DMS114 treated with DMSO at 0.1 percent for 48 hours (cell line): ENCODE data around the gene MAST2.

Experiments used
- DNase-seq: peaks from one replicate; lab custom pipeline; 2025; ENCODE audit not compliant: unreplicated experiment; lab: John Stamatoyannopoulos, UW

Gene MAST2

GRCh38 chr1:46013581-46013980 is 210.2 kb downstream of the MAST2 start:
- no peak for DNase-seq

- no peak for DNase-seq
These were observed 214.6 kb downstream of the MAST2 start for GRCh38 chr1:46017876-46018503.

- no peak for DNase-seq
These were observed 215.9 kb downstream of the MAST2 start for GRCh38 chr1:46019348-46019747.

GRCh38 chr1:46020010-46020409 is 216.6 kb downstream of the MAST2 start:
- DNase-seq: no peak

GRCh38 chr1:46021046-46021996 is 217.9 kb downstream of the MAST2 start:
- no peak for DNase-seq

GRCh38 chr1:46026531-46026930 is 223.1 kb downstream of the MAST2 start:
- no peak for DNase-seq

GRCh38 chr1:46027788-46028573 is 224.6 kb downstream of the MAST2 start:
- DNase-seq: no peak

GRCh38 chr1:46030074-46030870 is 226.9 kb downstream of the MAST2 start:
- DNase-seq: no peak

GRCh38 chr1:46030876-46031660 is 227.7 kb downstream of the MAST2 start:
- DNase-seq: no peak

DNA sequence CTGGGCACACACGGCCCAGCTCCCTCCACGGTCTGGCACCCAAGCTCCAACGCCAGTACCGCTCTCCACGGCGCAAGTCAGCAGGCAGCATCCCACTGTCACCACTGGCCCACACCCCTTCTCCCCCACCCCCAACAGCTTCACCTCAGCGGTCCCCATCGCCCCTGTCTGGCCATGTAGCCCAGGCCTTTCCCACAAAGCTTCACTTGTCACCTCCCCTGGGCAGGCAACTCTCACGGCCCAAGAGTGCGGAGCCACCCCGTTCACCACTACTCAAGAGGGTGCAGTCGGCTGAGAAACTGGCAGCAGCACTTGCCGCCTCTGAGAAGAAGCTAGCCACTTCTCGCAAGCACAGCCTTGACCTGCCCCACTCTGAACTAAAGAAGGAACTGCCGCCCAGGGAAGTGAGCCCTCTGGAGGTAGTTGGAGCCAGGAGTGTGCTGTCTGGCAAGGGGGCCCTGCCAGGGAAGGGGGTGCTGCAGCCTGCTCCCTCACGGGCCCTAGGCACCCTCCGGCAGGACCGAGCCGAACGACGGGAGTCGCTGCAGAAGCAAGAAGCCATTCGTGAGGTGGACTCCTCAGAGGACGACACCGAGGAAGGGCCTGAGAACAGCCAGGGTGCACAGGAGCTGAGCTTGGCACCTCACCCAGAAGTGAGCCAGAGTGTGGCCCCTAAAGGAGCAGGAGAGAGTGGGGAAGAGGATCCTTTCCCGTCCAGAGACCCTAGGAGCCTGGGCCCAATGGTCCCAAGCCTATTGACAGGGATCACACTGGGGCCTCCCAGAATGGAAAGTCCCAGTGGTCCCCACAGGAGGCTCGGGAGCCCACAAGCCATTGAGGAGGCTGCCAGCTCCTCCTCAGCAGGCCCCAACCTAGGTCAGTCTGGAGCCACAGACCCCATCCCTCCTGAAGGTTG is 231.4 kb downstream of the MAST2 start:
- no peak for DNase-seq

- DNase-seq: peak; percentile 77
These were observed 233.8 kb downstream of the MAST2 start for GRCh38 chr1:46036894-46037839.

GRCh38 chr1:46039571-46040052 is 236.2 kb downstream of the MAST2 start:
- no peak for DNase-seq

DNA sequence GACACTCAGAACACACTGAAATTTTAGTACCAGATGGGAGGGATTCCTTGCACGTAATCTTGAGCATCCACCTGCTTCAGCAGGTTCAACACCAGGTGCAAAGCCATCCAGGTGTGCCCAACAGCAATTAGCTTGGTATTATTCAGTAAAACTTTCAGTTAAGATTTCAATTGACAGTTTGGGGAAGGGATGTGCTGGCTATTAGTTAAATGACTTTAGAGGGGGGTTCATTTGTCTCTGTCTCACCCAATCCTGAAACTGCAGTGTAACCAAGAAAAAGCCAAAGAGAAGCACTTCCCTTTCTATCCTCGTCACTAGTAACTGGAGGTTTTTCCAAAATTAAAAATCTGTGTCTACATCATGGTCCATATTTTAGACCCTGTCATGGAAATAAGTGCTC is 238.1 kb downstream of the MAST2 start:
- no peak for DNase-seq

GRCh38 chr1:46041974-46042373 is 238.6 kb downstream of the MAST2 start:
- DNase-seq: no peak

GRCh38 chr1:46043458-46044017 is 240.1 kb downstream of the MAST2 start:
- DNase-seq: no peak

- no peak for DNase-seq
These were observed 240.7 kb downstream of the MAST2 start for GRCh38 chr1:46044116-46044515.

DNA sequence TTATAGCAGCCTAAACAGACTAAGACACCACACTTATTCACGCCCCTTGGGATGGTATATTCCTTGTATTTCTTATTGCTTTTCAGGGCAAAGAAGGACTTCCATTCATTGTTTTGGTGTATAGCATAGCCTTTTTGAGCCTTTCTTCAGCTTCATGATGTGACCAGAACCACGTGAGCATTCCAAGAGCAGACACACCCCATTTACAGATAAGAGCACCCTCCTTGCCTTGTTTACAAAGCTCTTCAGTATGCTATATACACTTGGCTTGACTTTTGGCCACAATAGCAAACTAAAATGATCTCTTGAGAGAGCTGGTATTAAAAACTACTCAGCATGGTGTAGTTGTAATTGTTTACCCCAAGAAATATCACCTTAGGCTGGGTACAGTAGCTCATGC is 250.3 kb downstream of the MAST2 start:
- no peak for DNase-seq
